Endometrial microvascular endothelial cells (primary cell): ENCODE data around the gene PLXDC1. TPM values are rescaled to one million over a fixed set of nuclear protein-coding genes. Genes with fewer than 3 reads are reported as not detected.
"Not testable (repeated sequence)": the region's sequence is repeated elsewhere in the genome, so short reads cannot be mapped to it uniquely, and the experiment has no call there.

Source experiments
- in situ Hi-C: cut with HindIII; loops from 2 replicates; pipeline ENCODE4 v1.10.0; 2017; ENCODE audit warnings: low sequenced_read_pairs, low pct_unique_long_range_greater_than_20kb; ENCODE audit errors: inconsistent ontology term
- total RNA-seq: library from RNA; depleted of rRNA; stranded (reverse); fragments of >200 nt; gene quantifications from one replicate; pipeline ENCODE4 v1.2.3, GENCODE V29; 2015; ENCODE audit errors: inconsistent ontology term

Gene PLXDC1
- total RNA-seq, 1 donor from 2014 or later: not detected

DNA sequence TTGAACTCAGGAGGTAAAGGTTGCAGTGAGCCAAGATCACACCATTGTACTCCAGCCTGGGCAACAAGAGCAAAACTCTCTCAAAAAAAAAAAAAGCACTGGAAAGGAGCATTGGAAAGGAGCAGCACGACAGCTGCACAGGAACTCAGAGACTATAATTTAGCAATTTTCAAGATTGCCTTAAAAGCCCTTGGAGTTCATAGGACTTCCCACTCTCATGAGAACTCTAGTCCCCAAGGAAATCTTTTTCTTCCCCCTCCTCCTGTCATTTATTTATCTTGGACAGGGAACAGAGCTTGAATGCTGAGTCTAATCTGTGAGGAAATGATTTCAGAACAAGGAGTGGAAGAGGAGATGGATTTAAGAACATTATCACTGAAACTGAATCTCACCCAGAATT lies 69.0 kb downstream of the PLXDC1 start:
- in situ Hi-C loops: no loop called here

DNA sequence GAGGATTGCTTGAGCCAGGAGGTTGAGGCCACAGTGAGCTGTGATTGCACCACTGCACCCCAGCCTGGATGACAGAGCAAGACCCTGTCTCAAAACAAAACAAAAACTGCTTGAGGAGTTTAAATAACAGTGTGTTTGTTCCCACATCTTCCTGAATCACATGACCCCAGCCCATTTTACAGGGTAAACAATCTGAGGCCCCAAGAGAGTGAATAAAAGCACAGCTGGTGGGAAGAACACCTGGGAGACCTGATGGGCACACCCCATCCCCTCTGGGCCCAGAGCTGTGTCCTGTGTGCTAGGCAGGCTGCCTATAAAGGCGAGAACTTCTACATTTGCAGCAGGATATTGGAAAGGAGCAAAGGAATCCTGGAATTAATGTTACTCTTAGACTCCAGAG lies 69.6 kb downstream of the PLXDC1 start:
- in situ Hi-C loops: no loop called here

DNA sequence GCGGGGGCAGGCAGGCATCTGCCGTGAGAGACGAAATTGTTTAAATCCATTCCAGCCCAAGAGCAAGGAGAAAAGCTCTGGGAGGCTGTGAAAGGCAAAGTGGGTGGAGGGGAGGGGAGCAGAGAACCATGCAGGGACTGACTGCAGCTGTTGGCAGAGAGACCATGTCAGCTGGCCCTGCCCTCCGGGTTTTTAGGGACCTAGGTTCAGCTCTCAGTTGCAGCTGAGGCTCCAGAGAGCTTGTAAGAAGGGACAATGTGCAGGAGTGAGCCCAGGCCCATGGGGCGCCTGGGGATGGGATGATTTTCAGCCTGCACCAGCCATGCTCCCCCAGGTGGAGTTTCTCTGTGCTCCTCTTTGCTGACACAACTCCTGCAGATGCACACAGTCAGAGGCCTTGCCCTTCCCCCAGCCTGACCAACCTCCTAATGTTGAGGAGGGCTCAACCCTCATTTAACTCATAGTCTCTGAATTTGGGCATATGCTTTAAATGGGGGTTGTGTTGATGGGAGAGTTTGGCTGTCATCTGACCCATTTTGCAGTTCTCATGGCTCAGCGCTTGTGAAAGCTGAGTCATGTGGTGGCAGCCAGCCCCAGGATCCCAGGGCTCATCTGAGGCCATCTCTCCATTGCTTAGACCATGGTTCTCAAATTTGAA lies 70.9 kb downstream of the PLXDC1 start:
- in situ Hi-C loops: no loop called here

DNA sequence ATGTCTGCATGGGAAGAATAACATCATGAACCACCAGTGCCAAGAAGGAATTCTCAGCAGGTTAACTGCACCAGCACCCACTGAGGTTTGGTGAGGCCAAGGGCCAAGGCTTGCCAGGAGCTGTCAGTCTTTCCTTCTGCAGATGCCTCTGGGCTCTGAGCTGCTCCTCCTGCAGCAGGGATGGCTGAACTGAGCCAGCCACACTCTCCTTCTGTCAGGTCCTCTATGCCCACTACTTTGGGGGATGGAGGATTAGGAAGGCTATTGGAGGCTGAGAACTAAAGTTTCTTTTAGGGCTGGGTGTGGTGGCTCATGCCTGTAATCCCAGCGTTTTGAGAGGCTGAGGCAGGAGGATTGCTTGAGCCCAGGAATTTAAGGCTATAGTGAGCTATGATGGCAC lies 71.6 kb downstream of the PLXDC1 start:
- in situ Hi-C loops: no loop called here

DNA sequence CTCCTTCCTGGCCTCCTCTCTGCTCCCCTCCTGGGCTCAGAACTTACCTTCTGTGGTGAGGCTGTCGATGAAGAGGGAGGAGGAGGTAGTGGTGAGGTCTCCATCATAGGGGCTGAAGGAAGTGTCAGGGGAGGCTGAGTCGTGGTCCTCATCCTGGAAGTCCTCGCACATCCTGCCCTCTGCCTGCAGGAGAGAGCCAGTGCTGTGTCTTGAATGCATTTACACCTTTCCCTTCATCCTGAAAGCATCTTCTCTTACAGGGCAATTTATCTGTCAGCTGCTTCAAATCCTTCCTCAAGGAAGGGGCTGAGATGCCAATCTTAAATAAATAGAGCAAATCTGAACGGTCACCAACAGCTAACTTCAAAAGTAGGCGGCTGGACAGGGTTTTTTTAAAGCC lies 73.6 kb downstream of the PLXDC1 start:
- in situ Hi-C loops: no loop called here

DNA sequence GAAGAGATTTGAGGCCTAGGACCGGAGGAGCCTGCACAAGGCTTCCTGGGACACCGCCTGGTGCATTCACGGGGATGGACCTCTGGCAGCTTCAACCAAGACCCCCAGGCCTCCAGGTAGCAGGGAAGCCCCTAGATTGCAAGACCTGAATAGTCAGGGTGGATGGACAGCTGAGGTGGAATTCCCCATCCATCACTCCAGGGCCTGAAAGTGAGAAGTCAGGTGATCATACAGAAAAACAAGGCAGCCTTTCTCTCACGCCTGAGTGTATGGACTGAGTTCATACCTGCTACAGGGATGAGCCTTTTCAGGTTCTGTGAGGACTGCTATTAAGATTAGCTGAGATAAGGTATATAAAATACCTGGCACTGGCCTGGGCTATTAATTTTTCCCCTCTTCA lies 74.2 kb downstream of the PLXDC1 start:
- in situ Hi-C loops: no loop called here

DNA sequence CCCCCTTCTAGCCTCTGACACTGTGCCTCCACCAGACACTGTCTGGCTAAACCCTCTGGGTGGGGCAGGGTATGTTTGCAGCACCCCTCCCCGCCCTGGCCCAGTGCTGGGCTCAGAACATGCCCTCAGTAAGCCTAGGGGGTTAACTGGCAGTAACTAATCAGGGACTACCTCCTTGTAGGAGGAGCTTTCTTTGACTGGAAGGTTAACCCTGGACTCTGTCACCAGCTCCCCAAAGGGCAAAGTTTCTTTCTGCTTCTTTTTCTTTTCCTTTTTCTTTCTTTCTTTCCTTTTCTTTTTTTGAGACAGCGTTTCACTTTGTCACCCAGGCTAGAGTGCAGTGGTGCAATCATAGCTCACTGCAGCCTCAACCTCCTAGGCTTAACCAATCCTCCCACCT lies 76.8 kb downstream of the PLXDC1 start:
- in situ Hi-C loops: no loop called here

DNA sequence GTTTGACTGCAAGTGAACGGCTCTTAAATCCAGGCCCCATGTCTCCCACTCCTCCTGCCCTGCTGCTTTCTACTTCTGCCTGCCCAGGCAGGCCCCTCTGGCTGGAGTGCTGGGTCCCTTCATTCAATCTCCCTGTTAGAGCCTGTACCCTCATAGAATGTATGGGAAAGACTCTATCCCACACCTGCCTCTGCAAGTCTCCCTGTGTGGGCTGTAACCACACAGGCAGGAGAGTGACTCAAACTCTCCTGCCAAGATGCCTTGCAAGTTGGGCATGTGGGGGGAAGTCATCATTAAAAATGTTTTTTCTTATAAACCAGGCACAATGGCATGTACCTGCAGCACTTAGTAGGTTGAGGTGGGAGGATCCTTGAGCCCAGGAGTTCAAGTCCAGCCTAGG lies 77.5 kb downstream of the PLXDC1 start:
- in situ Hi-C loops: no loop called here

DNA sequence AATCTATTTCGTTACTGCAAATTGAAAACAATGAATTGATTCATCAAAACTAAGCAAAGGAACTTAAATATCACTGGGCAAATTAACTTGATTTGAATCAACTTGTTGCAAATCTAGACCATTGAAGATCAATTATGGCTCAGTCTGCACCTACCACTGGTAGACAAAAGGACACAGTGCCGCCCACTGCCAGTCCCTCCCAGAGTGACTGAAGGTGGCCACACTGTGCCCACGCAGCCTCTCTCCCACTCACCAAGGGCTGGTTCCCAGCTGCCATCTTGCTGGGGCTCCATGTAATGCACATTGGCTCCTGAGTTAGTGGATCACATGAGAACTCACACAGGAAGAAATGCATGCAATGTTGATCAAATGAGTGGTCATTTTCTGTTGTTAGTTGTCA lies 78.1 kb downstream of the PLXDC1 start:
- in situ Hi-C loops: no loop called here

DNA sequence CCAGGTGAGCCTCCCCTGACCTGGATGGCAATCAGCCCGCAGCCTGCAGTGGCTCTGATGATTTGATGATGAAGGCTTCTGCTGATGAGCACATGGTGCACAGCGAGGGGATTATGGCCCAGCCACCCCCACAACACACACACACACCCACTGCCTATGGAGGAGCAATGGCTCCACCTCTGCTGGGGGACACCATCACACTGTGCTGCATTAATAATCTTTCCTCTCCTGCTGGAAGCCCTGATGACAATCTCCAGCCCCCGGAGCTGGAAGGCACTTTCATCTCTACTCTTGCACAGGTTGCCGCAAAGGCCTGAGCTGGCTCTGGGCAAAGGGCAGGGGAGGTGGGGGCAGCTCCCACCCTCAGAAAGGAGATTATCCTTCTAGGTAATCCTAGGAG lies 79.9 kb downstream of the PLXDC1 start:
- in situ Hi-C loops: no loop called here

DNA sequence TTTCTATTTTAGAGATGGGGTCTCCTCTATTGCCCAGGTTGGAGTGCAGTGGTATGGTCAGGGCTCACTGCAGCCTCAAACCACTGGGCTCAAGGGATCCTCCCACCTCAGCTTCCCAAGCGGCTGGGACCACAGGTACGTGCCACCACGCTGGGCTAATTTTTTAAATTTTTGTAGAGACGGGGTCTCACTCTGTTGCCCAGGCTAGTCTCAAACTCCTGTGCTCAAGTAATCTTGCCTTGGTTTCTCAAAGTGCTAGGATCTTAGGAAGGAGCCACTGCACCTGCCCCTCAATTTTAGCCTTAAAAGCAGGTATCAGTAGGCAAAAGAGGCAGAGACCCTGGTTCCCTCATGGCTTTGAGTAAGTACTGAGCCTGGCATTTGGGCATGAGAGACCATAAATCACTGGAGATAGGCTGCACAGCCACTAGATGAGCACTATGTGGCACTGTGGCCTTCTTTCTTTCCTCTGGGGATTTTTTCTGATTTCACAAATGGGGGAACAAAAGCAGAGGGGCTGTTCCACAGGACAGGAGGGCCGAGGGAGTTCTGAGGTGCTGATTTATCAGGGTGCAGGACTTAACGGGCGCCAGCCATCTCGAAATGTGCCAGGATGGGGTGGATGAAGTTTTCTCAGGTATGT lies 82.2 kb downstream of the PLXDC1 start:
- in situ Hi-C loops: no loop called here

DNA sequence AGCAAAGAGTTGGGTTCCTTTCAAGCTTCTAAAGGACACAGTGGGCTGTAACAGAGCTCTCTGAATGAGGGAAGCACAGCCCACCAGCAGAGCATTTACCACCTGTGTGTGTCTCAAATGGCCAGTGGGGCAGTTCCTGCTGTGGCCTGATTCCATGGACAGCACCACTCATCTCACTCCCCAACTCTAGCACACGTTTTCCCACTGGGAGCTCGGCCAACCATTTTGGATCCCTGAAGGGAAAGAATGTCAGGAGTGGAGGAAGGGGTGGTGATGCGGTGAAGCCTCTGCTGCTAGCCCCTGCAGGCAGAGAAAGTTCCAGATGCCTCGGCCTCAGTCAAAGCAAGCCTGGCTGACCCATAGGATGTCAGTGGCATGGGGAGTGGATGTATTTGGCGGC lies 86.6 kb downstream of the PLXDC1 start:
- in situ Hi-C loops: no loop called here

DNA sequence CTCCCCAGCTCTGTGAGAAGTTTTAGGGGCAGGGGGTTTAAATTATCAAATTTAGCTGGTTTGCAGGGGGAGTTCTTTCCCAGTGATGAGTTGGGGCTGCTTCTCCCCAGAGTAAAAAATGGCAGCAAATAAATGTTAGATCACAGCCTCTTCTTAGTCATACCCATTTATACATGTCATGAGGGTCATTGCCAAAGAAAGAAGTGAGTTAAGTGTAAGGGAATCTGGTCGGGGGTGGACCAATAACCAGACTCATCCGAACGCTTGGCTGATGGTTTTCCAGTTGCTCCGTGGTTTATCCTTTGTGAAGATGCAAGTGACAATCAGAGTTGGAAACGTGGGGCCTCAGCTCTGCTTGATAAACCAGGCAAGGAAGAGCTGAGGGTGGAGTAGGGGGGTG lies 87.1 kb downstream of the PLXDC1 start:
- in situ Hi-C loops: no loop called here

DNA sequence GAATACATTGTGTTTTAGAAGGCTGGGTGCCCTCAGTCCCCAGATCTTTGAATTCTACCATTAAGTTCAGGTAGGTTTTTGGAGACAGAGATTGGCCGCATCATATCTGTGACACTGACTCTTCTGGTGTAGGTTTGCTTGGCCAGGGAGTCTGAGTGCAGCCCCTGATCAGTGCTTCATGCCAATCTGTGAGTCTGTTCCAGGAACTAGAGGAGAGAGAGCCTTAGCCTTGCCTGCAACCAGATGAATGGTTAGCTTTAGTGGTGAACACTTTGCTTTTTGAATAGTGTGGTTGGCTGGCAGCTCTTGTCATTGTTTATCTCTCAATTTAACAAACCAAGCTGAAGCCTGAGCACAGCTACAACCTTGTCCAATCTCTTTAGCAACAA lies 87.8 kb downstream of the PLXDC1 start:
- in situ Hi-C loops: no loop called here

DNA sequence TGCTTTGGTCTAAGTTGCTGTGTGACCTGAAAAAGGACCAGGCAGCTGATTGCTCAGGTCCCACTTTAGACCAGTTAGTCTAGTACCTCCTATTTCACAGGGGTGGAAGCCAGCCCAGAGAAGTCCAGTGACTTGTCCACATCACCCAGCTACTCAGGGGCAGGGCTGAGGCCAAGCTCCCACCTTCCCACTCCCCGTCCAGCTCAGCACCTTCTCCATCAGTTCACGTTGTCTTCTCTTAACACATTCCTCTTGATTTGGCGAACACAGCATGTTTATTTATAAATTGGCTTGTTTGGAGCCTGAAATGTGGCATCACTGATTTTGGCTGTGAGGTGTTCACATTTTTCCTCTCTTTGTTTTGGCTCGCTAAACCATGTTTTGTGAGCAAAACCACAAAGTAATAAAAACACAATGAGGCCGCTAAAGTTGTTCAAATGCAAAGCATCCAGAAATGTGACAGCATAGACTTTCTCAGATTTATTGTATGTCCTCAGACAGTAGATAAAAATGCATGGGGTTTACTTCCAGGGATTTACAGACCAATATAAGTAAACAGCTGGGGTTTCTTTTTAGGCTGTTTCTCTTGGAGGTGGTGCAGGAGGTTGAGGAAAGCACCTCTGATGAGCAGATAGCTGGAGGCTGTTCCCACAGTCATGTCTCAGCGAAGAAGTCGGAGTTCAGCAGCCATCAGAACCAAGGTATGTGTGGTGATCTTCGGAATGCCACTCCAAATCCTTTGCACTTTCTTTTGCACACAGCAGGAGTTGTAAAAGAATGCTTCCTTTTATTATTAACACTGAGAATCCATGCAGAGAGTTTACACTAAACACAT lies 88.4 kb downstream of the PLXDC1 start:
- in situ Hi-C loops: no loop called here

DNA sequence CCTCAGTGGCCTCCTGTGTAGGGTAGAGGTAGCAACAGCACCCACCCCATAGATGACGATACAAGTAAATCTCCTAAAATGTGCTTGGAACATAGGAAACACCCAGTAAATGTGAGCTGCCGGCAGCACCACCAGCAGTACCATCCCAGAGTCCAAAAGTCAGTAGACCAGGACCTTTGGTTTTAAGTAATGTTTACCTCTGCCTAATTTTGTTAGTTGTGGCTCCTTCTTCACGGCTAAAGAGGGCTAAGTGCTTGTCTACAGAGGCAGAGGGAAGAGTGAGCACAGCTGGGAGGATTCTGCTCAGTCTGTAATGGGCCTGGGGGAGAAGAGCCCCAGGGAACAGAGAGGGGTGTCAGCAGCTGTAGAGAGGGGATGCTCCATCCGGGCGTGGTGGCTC lies 92.9 kb downstream of the PLXDC1 start:
- in situ Hi-C loops: no loop called here

DNA sequence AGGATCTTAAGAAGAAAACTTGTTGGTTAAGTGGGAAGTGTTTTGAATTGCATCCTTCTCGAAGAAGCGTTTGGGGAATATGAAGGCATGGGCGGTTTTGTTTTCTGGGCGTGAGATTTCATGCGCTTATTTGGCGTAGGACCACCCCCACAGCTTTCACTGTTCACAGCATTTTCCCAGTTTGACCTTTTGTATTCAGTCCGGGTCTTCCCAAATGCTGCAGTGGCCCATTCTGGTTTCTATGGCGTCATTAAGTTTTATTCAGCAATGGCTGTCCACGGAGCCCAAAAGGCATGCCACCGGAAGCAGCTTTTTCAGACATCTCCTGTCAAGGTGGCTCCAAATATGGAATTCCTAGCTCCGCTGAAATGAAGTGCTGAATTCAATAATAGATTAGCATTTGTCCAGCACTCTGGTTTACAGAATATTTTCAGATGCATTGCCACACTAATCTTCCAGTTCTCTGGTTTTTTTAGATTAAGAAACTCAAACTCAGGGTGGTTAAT lies 93.7 kb downstream of the PLXDC1 start:
- in situ Hi-C loops: no loop called here

DNA sequence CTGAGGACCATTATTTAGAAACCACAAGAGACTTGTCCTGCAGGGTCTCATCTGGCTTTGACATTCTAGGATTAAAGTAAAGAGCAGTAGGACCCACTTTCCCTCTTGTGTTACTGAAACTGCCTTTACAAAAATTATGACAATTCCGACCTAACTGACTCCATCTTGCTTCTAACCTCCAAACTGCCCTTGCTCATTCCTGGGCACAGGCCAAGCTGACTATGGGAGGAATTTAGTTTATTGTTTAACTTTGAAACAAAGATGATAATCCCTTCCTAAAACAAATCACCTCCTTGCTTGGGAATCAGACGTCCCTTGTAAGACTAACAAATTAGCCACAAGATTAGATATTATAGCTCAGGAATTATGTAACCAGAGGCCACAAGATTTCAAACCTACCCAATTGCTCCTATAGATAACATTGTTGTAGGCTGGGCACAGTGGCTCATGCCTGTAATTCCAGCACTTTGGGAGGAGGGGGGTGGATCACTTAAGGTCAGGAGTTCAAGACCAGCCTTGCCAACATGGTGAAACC lies 97.3 kb downstream of the PLXDC1 start:
- in situ Hi-C loops: no loop called here

DNA sequence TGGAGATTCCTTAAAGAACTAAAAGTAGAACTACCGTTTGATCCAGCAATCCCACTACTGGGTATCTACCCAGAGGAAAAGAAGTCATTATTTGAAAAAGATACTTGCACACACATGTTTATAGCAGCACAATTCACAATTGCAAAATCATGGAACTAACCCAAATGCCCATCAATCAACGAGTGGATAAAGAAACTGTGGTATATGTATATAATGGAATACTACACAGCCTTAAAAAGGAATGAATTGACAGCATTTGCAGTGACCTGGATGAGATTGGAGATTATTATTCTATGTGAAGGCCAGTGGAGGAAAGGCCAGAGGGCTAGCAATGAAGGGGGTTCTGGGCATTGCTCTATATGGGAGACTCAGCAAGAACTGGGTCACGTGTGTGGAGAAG lies 99.0 kb downstream of the PLXDC1 start:
- in situ Hi-C loops: not testable (repeated sequence)
